GM12875 (cell line): ENCODE data around the gene VSTM2B.

ENCODE experiments used
- H3K4me3 ChIP-seq: one replicate; pipeline ENCODE4 v1.5.1; 2011; ENCODE audit warnings: low read depth, low read length, control low read depth
- TF ChIP-seq, protein P1 (sequence below): IDR thresholded peaks from 2 replicates; pipeline ENCODE4 v1.5.1; 2011; ENCODE audit warnings: low read depth, mild to moderate bottlenecking, control low read depth, inconsistent platforms, low read length, moderate library complexity, borderline replicate concordance; ENCODE audit not compliant: insufficient read depth

The VSTM2B gene

DNA sequence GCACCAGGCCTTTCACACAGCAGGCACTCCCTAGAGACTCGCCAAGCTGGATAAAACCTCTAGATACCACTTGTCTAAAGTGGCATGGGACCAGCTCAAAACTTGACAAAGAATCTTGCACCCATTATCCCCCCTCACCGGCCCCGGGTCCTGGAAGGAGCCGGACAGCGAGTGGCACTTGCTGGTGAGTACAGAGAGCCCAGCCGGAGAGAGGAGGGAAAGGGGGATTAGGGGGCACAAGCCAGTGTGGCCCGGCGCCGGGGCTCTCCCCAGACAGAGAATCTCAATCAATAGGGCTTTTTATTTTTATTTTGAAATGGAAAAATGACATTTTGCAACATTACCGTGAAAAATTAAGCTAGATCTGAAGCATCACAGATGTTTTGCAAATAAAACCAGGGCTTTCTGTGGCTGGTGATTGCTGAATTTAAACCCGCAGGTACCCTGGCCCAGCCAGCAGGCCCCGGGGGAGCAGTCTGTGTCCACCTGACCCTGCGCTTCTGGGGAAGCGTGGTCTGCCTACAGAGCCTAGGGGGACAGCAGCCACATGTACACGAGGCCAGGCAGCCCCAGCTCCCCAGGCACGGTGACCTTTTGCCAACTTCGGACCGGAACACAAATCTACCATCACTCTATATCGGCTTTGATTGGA lies 10.0 kb upstream of the VSTM2B start:
- TF ChIP-seq, protein P1, sequence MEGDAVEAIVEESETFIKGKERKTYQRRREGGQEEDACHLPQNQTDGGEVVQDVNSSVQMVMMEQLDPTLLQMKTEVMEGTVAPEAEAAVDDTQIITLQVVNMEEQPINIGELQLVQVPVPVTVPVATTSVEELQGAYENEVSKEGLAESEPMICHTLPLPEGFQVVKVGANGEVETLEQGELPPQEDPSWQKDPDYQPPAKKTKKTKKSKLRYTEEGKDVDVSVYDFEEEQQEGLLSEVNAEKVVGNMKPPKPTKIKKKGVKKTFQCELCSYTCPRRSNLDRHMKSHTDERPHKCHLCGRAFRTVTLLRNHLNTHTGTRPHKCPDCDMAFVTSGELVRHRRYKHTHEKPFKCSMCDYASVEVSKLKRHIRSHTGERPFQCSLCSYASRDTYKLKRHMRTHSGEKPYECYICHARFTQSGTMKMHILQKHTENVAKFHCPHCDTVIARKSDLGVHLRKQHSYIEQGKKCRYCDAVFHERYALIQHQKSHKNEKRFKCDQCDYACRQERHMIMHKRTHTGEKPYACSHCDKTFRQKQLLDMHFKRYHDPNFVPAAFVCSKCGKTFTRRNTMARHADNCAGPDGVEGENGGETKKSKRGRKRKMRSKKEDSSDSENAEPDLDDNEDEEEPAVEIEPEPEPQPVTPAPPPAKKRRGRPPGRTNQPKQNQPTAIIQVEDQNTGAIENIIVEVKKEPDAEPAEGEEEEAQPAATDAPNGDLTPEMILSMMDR, result no peak
- no peak overlapping the region for H3K4me3 ChIP-seq

DNA sequence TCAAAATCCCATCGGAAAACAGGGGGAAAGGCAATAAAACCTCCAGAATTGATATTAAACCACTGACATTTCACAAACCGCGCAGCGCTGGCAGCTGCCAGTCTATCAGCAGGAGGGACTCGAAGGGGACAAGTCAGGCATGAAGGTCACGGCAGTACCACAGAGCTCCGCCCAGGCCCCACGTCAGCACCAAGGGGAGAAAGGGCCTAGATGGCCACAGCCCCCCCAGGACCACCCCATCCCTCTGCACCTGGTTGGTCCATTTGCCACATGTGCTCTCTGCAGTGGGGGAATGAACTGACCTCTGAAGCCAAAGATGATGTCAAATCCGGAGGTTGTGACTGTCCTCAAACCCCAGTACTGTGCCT lies 9.5 kb upstream of the VSTM2B start:
- no peak overlapping the region for H3K4me3 ChIP-seq
- TF ChIP-seq, protein P1, result no peak

DNA sequence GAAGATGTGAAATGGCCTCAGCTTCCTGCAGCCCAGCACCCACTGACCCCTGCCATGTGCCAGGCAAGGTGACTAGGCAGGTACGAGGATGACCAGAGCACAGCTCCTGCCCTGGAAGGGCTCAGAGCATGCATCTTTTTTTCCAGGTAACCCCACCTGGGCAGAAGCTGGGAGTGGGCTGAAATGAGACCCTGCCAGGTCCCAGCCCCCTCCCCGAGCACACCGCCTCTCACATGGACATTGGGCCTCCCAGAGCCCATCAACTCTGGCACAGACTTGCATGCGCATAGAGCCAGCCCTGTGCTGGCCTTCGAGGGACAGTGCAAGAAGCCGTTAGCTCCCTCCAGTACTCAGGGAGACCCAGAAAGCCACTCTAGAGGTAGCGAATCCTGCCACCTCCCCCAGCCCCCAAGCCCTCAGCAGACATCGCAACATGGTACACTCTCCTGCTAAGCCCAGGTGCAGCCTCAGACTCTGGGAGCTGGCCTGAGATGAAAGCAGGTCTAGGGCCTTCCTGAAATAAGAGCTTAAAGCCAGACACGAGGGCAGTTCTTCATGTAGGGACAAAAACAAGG lies 8.9 kb upstream of the VSTM2B start:
- TF ChIP-seq, protein P1, result no peak
- no peak overlapping the region for H3K4me3 ChIP-seq

DNA sequence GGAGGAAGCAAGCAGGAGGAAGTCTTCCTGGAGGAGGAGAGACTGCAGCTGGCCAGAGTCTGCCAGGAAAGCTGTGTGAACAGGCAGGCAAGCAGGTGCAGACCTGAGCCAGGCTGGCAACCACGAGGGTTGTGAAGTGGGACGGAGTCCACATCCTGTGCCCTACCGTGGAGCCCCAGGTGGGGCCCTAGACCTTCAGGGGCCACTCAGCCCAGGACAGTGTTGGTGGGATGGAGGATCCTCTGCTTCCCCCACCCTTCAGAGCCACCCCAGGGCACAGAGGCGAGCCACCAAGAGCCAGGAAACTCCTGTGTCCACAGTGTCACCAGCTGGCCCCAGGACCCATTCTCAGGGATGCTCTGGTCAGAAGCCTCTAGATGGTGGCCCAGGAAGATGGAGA lies 8.4 kb upstream of the VSTM2B start:
- H3K4me3 ChIP-seq, result no peak overlapping the region
- TF ChIP-seq, protein P1, result no peak

DNA sequence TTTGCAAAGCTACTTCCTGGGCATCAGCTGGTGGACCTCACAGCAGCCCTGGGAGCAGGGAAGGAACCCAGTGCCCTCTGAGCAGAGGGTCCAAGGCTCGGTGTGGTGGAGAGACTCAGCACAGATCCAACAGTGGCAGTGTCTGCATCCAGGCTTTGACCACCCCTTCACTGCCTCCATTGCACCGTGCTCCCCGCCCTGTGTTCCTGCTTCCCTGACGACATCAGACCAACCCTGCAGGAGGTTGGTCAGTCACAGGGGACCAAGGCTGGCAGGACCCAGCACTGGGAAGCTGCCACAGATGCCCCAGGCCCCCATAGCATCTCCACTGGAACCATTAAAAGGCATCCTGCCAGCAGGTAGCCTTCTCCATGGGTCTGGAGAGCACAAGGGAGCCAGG lies 7.8 kb upstream of the VSTM2B start:
- no peak overlapping the region for H3K4me3 ChIP-seq
- TF ChIP-seq, protein P1, result no peak

DNA sequence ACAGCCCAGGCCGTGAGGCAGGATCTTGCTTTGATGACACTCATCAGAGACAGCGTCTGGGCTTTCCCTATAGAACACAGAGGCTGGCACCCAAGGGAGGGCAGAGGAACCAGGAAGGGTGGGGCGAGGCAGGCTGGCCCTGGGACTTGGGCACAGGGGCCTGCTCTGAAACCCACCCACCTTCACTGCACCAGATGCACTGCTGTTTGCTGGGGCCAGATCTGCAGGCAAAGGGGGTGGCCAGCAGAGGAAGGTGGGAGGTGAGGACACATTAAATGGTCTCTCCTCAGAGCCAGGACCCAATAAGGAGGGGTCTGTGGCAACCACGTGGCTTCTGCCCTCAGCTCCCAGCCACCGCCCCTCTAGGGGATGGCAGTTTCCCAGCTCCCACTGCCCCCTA lies 6.6 kb upstream of the VSTM2B start:
- H3K4me3 ChIP-seq, result no peak overlapping the region
- TF ChIP-seq, protein P1, result no peak

DNA sequence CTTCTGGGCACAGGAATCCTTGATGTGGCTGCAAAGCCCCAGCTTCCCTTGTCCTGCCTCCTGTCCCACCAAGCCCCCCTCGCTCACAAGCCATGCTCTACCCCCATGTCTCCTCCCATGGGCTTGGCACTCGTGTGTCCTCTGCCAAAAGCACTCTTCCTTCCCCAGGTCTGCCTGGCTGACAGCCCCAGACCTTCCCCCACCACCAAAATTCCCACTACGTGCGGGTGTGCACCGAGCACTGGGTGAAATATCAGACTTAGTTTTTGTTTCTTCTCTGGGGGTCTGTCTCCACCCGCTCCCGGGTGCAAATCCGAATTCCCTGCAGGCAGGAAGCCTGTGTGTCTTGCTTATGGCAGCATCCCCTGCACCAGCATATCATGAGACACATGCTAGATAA lies 5.9 kb upstream of the VSTM2B start:
- TF ChIP-seq, protein P1, result no peak
- no peak overlapping the region for H3K4me3 ChIP-seq
